Testis (tissue), 2 donors: ENCODE results near the gene RBM20.

Experiments used
- POLR2A ChIP-seq: fragments of 450-650 bp; IDR thresholded peaks from one replicate; pipeline ENCODE4 v1.6.1; 2017; ENCODE audit warnings: antibody characterized with exemption, mild to moderate bottlenecking, moderate library complexity
- TF ChIP-seq, protein P1 (sequence below), 3 experiments: fragments of 450-650 bp in 2 of 3; fragments of 200-600 bp in 1 of 3; sonication (generic) in 1 of 3; IDR thresholded peaks; one replicate each; pipeline ENCODE4 v1.5.1; 2016 to 2019; ENCODE audit warnings: antibody characterized with exemption in 3 of 3, mild to moderate bottlenecking in 2 of 3, moderate library complexity in 1 of 3

DNA sequence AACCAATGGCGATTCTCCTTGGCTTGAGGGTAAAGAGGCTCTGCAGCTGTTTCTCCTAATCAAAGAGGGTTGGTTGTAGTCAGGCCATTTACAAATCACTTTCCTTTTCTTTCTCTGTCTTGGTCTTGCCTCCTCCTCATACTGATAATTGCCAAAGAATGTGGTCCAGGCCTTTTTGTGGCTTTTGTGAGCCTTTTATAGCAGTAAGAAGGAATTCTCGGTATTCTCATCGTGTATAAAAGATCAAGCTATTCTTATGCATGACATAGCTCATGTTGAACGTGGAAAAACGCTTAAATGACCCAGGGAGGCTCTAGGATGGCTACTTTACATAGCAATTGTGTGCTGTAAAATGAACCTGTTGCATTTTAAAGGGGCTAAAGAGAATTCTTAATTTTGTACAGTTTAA is 62.6 kb downstream of the RBM20 start:
- TF ChIP-seq, protein P1, sequence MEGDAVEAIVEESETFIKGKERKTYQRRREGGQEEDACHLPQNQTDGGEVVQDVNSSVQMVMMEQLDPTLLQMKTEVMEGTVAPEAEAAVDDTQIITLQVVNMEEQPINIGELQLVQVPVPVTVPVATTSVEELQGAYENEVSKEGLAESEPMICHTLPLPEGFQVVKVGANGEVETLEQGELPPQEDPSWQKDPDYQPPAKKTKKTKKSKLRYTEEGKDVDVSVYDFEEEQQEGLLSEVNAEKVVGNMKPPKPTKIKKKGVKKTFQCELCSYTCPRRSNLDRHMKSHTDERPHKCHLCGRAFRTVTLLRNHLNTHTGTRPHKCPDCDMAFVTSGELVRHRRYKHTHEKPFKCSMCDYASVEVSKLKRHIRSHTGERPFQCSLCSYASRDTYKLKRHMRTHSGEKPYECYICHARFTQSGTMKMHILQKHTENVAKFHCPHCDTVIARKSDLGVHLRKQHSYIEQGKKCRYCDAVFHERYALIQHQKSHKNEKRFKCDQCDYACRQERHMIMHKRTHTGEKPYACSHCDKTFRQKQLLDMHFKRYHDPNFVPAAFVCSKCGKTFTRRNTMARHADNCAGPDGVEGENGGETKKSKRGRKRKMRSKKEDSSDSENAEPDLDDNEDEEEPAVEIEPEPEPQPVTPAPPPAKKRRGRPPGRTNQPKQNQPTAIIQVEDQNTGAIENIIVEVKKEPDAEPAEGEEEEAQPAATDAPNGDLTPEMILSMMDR (IDR thresholded peaks at IDR 0.05), result no peak
- no peak for TF ChIP-seq POLR2A
